HEK293 (cell line): Measurements from ENCODE around the gene BCAS3.

Source experiments
- BCL11B ChIP-seq: fragments of 450-650 bp; formaldehyde crosslinking; IDR thresholded peaks from 2 replicates; pipeline ENCODE4 v1.5.1; 2016; ENCODE audit warnings: low read depth, missing biosample characterization, missing genetic modification characterization
- GLIS1 ChIP-seq: fragments of 450-650 bp; formaldehyde crosslinking; IDR thresholded peaks from 2 replicates; pipeline ENCODE4 v1.5.1; 2016; ENCODE audit warnings: missing biosample characterization, missing genetic modification characterization
- HOXC10 ChIP-seq: sonication (generic); formaldehyde crosslinking; IDR thresholded peaks from 2 replicates; pipeline ENCODE4 v1.8.1; 2023; ENCODE audit warnings: mild to moderate bottlenecking, missing genetic modification reagents
- KLF10 ChIP-seq: fragments of 450-650 bp; IDR thresholded peaks from 2 replicates; pipeline ENCODE4 v1.5.1; 2018; ENCODE audit warnings: missing biosample characterization, mild to moderate bottlenecking, missing genetic modification characterization
- MYNN ChIP-seq: fragments of 450-650 bp; formaldehyde crosslinking; IDR thresholded peaks from 2 replicates; pipeline ENCODE4 v1.5.1; 2016; ENCODE audit warnings: missing biosample characterization, missing genetic modification characterization, borderline replicate concordance
- MZF1 ChIP-seq: fragments of 450-650 bp; formaldehyde crosslinking; IDR thresholded peaks from 2 replicates; pipeline ENCODE4 v1.5.1; 2017; ENCODE audit warnings: missing biosample characterization, missing genetic modification characterization, borderline replicate concordance
- PATZ1 ChIP-seq: fragments of 450-650 bp; formaldehyde crosslinking; IDR thresholded peaks from 2 replicates; pipeline ENCODE4 v1.5.1; 2016; ENCODE audit warnings: missing biosample characterization, missing genetic modification characterization
- TSHZ1 ChIP-seq: fragments of 450-650 bp; formaldehyde crosslinking; IDR thresholded peaks from 2 replicates; pipeline ENCODE4 v1.5.1; 2016; ENCODE audit warnings: missing biosample characterization, missing genetic modification characterization, borderline replicate concordance
- ZNF112 ChIP-seq: fragments of 450-650 bp; formaldehyde crosslinking; IDR thresholded peaks from 2 replicates; pipeline ENCODE4 v1.5.0; 2017; ENCODE audit warnings: missing biosample characterization, missing genetic modification characterization
- ZNF169 ChIP-seq: fragments of 450-650 bp; formaldehyde crosslinking; IDR thresholded peaks from 2 replicates; pipeline ENCODE4 v1.5.1; 2016; ENCODE audit warnings: missing biosample characterization, missing genetic modification characterization
- ZNF184 ChIP-seq: fragments of 450-650 bp; IDR thresholded peaks from 2 replicates; pipeline ENCODE4 v1.5.1; 2018; ENCODE audit warnings: missing biosample characterization, mild to moderate bottlenecking, missing genetic modification characterization
- ZNF211 ChIP-seq: fragments of 450-650 bp; formaldehyde crosslinking; IDR thresholded peaks from 2 replicates; pipeline ENCODE4 v1.5.1; 2016; ENCODE audit warnings: low read depth, missing biosample characterization, missing genetic modification characterization
- ZNF274 ChIP-seq, 2 experiments: fragments of 200-500 bp in 1 of 2; fragments of 450-650 bp in 1 of 2; sonication (Bioruptor generic) in 1 of 2; formaldehyde crosslinking in 1 of 2; IDR thresholded peaks; 2 replicates each; pipeline versions ENCODE4 v1.5.1 to v1.6.1; 2014 to 2016; ENCODE audit warnings: borderline replicate concordance in 1 of 2, inconsistent platforms in 1 of 2, low read length in 1 of 2, missing biosample characterization in 1 of 2, missing genetic modification characterization in 1 of 2
- ZNF350 ChIP-seq: fragments of 450-650 bp; formaldehyde crosslinking; IDR thresholded peaks from 2 replicates; pipeline ENCODE4 v1.5.0; 2017; ENCODE audit warnings: missing biosample characterization, mild to moderate bottlenecking, missing genetic modification characterization
- ZNF501 ChIP-seq: fragments of 450-650 bp; formaldehyde crosslinking; IDR thresholded peaks from 2 replicates; pipeline ENCODE4 v1.5.1; 2016; ENCODE audit warnings: missing biosample characterization, missing genetic modification characterization
- ZNF518A ChIP-seq: fragments of 450-650 bp; formaldehyde crosslinking; conservative IDR thresholded peaks from 2 replicates; pipeline ENCODE4 v1.5.1; 2016; ENCODE audit warnings: low read depth, missing biosample characterization, missing genetic modification characterization
- ZNF548 ChIP-seq: fragments of 450-650 bp; formaldehyde crosslinking; IDR thresholded peaks from 2 replicates; pipeline ENCODE4 v1.5.1; 2016; ENCODE audit warnings: missing biosample characterization, missing genetic modification characterization
- ZNF549 ChIP-seq: fragments of 450-650 bp; IDR thresholded peaks from 2 replicates; pipeline ENCODE4 v1.5.1; 2018; ENCODE audit warnings: missing biosample characterization, missing genetic modification characterization, mild to moderate bottlenecking, inconsistent platforms, moderate library complexity
- ZNF623 ChIP-seq: fragments of 450-650 bp; formaldehyde crosslinking; IDR thresholded peaks from 2 replicates; pipeline ENCODE4 v1.5.1; 2016; ENCODE audit warnings: missing biosample characterization, missing genetic modification characterization
- ZNF660 ChIP-seq: fragments of 450-650 bp; IDR thresholded peaks from 2 replicates; pipeline ENCODE4 v1.5.1; 2018; ENCODE audit warnings: missing biosample characterization, mild to moderate bottlenecking, missing genetic modification characterization
- ZNF670 ChIP-seq: fragments of 450-650 bp; formaldehyde crosslinking; IDR thresholded peaks from 2 replicates; pipeline ENCODE4 v1.5.1; 2016; ENCODE audit warnings: missing biosample characterization, missing genetic modification characterization, low read depth
- ZNF677 ChIP-seq: fragments of 450-650 bp; IDR thresholded peaks from 2 replicates; pipeline ENCODE4 v1.5.0; 2018; ENCODE audit warnings: missing biosample characterization, mild to moderate bottlenecking, missing genetic modification characterization, moderate library complexity
- ZNF837 ChIP-seq: fragments of 450-650 bp; formaldehyde crosslinking; IDR thresholded peaks from 2 replicates; pipeline ENCODE4 v1.5.1; 2016; ENCODE audit warnings: missing biosample characterization, missing genetic modification characterization
- TF ChIP-seq, protein P1 (sequence below): fragments of 450-650 bp; formaldehyde crosslinking; IDR thresholded peaks from 2 replicates; pipeline ENCODE4 v1.5.1; 2016; ENCODE audit warnings: missing biosample characterization, missing genetic modification characterization, borderline replicate concordance
- TF ChIP-seq, protein P2 (sequence below): fragments of 450-650 bp; formaldehyde crosslinking; IDR thresholded peaks from 2 replicates; pipeline ENCODE4 v1.5.1; 2016; ENCODE audit warnings: missing biosample characterization, missing genetic modification characterization

BCAS3 gene

GRCh38 chr17:61416540-61417363, 739.1 kb downstream of the BCAS3 start (continued):
- TF ChIP-seq ZNF549 (tag by site-specific recombination) (no peak), GLIS1 (peak; percentile 21; the same call in 1 of the 2 replicates), ZNF623 (tag by site-specific recombination) (no peak), MYNN (no peak), ZNF169 (tag by site-specific recombination) (no peak), BCL11B (tag by site-specific recombination) (no peak; the same call in 1 of the 2 replicates), ZNF677 (tag by site-specific recombination) (no peak), ZNF350 (tag by site-specific recombination) (no peak), ZNF670 (tag by site-specific recombination) (no peak), HOXC10 (CRISPR knock-in tag) (no peak), ZNF112 (no peak), ZNF837 (tag by site-specific recombination) (no peak), ZNF274 (IDR thresholded peaks at IDR 0.05; ENCODE audit: low read length) (no peak), ZNF274 (tag by site-specific recombination; IDR thresholded peaks at IDR 0.05; ENCODE audit: borderline replicate concordance) (no peak), ZNF518A (tag by site-specific recombination) (no peak), ZNF660 (tag by site-specific recombination) (peak; percentile 65), MZF1 (tag by site-specific recombination) (peak; percentile 43; the same call in 1 of the 2 replicates), TSHZ1 (tag by site-specific recombination) (no peak), KLF10 (no peak), PATZ1 (tag by site-specific recombination) (peak; percentile 44; the same call in 1 of the 2 replicates), ZNF184 (tag by site-specific recombination) (no peak), ZNF211 (tag by site-specific recombination) (no peak), ZNF548 (tag by site-specific recombination) (no peak), ZNF501 (tag by site-specific recombination) (0 out of 2 replicates have a peak, but pooled peaks have one; percentile 20)
- TF ChIP-seq, protein P1, sequence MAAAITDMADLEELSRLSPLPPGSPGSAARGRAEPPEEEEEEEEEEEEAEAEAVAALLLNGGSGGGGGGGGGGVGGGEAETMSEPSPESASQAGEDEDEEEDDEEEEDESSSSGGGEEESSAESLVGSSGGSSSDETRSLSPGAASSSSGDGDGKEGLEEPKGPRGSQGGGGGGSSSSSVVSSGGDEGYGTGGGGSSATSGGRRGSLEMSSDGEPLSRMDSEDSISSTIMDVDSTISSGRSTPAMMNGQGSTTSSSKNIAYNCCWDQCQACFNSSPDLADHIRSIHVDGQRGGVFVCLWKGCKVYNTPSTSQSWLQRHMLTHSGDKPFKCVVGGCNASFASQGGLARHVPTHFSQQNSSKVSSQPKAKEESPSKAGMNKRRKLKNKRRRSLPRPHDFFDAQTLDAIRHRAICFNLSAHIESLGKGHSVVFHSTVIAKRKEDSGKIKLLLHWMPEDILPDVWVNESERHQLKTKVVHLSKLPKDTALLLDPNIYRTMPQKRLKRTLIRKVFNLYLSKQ (tag by site-specific recombination) = no peak
- TF ChIP-seq, protein P2, sequence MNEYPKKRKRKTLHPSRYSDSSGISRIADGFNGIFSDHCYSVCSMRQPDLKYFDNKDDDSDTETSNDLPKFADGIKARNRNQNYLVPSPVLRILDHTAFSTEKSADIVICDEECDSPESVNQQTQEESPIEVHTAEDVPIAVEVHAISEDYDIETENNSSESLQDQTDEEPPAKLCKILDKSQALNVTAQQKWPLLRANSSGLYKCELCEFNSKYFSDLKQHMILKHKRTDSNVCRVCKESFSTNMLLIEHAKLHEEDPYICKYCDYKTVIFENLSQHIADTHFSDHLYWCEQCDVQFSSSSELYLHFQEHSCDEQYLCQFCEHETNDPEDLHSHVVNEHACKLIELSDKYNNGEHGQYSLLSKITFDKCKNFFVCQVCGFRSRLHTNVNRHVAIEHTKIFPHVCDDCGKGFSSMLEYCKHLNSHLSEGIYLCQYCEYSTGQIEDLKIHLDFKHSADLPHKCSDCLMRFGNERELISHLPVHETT = no peak
